Activated T-helper 2 cell treated with anti-CD3 and anti-CD28 coated beads, Interferon-gamma antibody, Interleukin-2, Interleukin-4, amounts not matched to agents 10 μg/mL and 5 μg/mL and 100 μg/mL, durations not matched to agents 14 hours and 24 hours and 36 hours (primary cell): ENCODE measurements around the gene PDSS1. TPM values are rescaled to one million over a fixed set of nuclear protein-coding genes. Genes with fewer than 3 reads are reported as not detected.
"Not testable (repeated sequence)": the region's sequence is repeated elsewhere in the genome, so short reads cannot be mapped to it uniquely, and the experiment has no call there.

Source experiments
- DNase-seq: peaks from one replicate; pipeline ENCODE4 v3.0.0; 2021; ENCODE audit warnings: low spot score
- H3K27ac Mint-ChIP-seq: one replicate; pipeline ENCODE4 v1.8.0; 2021; ENCODE audit warnings: mixed read lengths
- H3K27me3 Mint-ChIP-seq: one replicate; pipeline ENCODE4 v1.8.0; 2021; ENCODE audit warnings: low read depth, mixed read lengths
- H3K36me3 Mint-ChIP-seq: one replicate; pipeline ENCODE4 v1.8.0; 2021; ENCODE audit warnings: low read depth, mixed read lengths
- H3K4me1 Mint-ChIP-seq: one replicate; pipeline ENCODE4 v1.8.0; 2021; ENCODE audit warnings: low read depth, mixed read lengths
- H3K4me3 Mint-ChIP-seq: one replicate; pipeline ENCODE4 v1.8.0; 2021; ENCODE audit warnings: low read depth, mild to moderate bottlenecking, moderate library complexity, mixed read lengths
- H3K9me3 Mint-ChIP-seq: one replicate; pipeline ENCODE4 v1.8.0; 2021; ENCODE audit warnings: mixed read lengths
- intact Hi-C: fragments of 100-400 bp; cut with micrococcal nuclease; formaldehyde crosslinking; loops from one replicate; pipeline ENCODE4 v1.15.1; 2023
- total RNA-seq: library from RNA; stranded (reverse); gene quantifications from 2 replicates; pipeline ENCODE4 v1.2.3, GENCODE V29; 2022

The PDSS1 gene
- total RNA-seq, 1 donor from 2014 or later: 32.3 TPM

DNA sequence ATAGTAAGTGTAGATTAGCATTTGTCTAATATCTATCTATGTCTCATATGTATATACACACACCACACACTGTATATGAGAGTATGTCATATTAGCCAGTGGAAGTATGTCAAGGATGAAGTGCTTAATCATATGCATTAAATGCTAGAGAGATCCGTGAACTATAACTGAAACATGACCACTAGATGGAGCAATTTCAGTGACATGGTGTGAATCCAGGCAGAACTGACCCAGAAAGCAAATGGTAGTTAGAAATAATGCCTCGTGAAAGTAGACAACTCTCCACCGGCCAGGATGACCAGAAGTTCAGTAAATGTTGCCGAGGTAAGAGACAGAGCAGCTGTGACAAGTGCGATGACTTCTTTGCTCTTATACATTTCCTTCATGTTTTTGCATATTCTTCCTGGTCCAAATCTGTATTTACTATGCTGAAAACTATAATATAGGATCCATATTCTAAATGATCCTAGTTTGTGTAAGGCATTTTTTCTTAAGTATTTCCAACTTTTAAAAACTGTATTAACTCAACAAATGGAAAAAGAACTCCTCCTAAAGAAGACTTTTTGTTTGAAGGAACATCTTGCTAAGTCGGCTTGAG is 12.7 kb upstream of the PDSS1 start:
- not testable (repeated sequence) for H3K4me3 Mint-ChIP-seq, H3K9me3 Mint-ChIP-seq, DNase-seq, H3K27ac Mint-ChIP-seq, H3K36me3 Mint-ChIP-seq, H3K4me1 Mint-ChIP-seq, H3K27me3 Mint-ChIP-seq
- intact Hi-C loops: loop anchor here (2.0 kb wide), 1 partner anchor 198 kb away; no protein-coding TSS in a partner anchor

DNA sequence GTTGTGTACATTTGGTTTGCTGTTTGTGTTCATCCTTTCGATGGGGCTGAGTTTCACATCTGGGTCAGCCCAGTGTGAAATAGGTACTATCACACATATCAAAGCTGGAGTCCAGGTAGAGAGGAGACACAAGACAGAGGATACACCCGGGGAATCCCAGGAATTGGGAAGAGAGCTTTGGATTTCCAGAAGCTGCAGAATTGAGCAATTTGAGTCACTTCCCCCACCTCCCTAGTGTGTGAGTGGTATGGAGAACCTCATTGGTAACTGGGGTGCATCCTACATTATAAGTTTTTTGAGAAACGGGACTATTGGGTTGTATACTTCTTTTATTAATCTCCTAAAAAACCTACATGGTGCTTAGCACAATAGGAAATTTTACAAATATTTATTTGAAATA is 12.1 kb upstream of the PDSS1 start:
- Mint-ChIP-seq H3K4me3 (no peak overlapping the region), H3K36me3 (no peaks in the 10 kb centered on the region), H3K9me3 (no peaks in the 10 kb centered on the region), H3K27me3 (peaks cover 9% of the 10 kb centered on the region), H3K4me1 (peaks cover 7% of the 10 kb centered on the region), H3K27ac (no peak overlapping the region)
- DNase-seq: no peak
- intact Hi-C loops: loop anchor here (2.0 kb wide), 1 partner anchor 197 kb away; no protein-coding TSS in a partner anchor

DNA sequence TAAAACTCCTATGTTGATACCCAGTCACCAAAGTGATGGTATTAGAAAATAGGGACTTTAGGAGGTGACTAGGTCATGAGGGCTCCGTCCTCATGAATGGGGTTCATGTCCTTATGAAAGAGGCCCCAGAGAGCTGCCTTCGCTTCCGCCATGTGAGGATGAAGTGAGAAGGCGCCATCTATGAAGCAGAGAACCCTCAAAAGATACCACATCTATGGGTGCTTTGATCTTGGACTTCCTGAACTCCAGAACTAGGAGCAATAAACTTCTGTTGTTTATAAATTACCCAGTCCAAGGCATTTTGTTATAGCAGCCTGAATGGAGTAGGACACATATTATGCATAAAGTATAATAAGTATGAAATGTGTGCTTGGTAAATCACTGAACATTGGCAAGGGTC is 8.1 kb upstream of the PDSS1 start:
- no peak for DNase-seq
- H3K4me3 Mint-ChIP-seq: no peak overlapping the region
- no peaks in the 10 kb centered on the region for H3K36me3 Mint-ChIP-seq
- H3K27ac Mint-ChIP-seq: no peak overlapping the region
- H3K9me3 Mint-ChIP-seq: no peaks in the 10 kb centered on the region
- peaks cover 10% of the 10 kb centered on the region for H3K4me1 Mint-ChIP-seq
- peaks cover 9% of the 10 kb centered on the region for H3K27me3 Mint-ChIP-seq
- intact Hi-C loops: no loop called here

DNA sequence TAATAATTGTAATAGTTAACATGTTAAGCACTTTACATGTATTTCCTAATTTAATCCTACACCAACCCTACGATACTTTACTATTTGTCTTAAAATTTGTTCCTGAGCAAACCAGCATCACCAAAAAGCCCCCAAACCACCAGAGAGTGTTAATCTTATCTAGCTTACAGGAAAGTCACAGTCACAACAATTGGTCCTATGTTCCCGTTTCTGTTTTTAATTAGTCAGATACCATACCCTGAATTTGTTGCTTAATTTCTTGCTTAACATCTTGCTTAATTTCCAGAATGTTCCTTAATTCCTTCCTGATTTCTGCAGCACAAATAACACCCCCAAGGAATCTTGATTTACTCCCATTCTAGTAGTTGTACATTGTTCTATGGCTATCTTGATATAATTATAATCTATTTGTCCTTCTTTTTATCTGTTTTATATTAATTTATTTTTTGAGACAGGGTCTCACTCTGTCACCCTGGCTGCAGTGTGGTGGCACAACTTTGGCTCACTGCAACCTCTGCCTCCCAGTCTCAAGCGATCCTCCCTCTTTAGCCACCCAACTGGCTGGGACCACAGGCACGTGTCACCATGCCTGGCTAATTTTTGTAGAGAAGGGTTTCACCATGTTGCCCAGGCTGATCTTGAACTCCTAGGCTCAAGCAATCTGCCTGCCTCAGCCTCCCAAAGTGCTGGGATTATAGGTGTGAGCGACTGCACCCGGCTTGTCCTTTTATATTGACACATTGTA is 6.6 kb upstream of the PDSS1 start:
- Mint-ChIP-seq H3K27me3 (peaks cover 8% of the 10 kb centered on the region), H3K9me3 (no peaks in the 10 kb centered on the region), H3K27ac (no peak overlapping the region), H3K4me1 (peaks cover 9% of the 10 kb centered on the region), H3K36me3 (no peaks in the 10 kb centered on the region), H3K4me3 (no peak overlapping the region)
- no peak for DNase-seq
- intact Hi-C loops: loop anchor here (10.0 kb wide), 3 partner anchors 256 to 554 kb away; partner anchors contain the start of genes ACBD5 and APBB1IP

DNA sequence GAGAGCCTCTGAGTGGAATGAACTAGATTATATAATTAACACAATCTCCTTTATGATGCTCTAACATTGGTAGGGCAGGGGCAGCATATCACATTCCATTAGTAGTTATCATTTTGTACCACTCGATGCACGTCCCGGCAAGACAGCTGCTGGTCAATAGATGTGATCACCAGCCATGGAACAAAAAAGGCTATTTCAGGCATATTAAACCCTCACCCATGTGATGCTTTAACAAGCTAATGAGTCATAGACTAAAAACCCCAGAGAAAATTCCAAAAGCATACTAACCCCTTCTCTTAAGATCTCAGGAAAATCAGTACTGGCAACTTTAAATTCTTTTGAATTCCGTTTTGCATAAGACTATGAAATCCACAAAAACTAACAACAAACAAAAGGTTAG is 3.0 kb upstream of the PDSS1 start:
- H3K27me3 Mint-ChIP-seq, H3K27ac Mint-ChIP-seq, H3K4me3 Mint-ChIP-seq, H3K9me3 Mint-ChIP-seq, DNase-seq: not testable (repeated sequence)
- Mint-ChIP-seq H3K36me3 (peaks cover 14% of the 10 kb centered on the region), H3K4me1 (peaks cover 21% of the 10 kb centered on the region)
- intact Hi-C loops: loop anchor here (10.0 kb wide), 3 partner anchors 260 to 550 kb away; partner anchors contain the start of genes ACBD5 and APBB1IP

DNA sequence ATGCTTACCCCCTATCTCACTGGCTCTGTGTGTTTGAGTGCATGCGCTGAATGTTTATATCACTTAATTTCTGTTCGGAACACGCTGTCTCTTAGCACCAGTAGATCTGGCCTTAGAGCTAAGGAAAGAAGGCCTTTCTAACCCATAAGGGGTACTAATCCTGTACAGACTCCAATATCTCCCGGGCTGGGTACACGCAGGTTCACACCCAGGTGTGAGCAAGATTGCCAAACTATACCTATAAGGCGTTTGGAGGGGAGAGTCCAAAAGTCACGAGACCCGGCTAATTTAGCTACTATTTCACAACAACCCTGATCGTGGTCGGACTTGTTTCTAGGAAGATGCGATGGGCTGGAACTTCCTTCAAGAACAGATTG is 727 bp upstream of the PDSS1 start:
- Mint-ChIP-seq H3K27me3 (no peaks in the 10 kb centered on the region), H3K4me3 (peak overlapping the region; percentile 99), H3K4me1 (peaks cover 26% of the 10 kb centered on the region), H3K27ac (peak overlapping the region; percentile 92), H3K36me3 (peaks cover 32% of the 10 kb centered on the region), H3K9me3 (no peaks in the 10 kb centered on the region)
- intact Hi-C loops: loop anchor here (1.0 to 10.0 kb wide), 7 partner anchors 41 to 548 kb away; partner anchors contain the start of genes ACBD5, APBB1IP and MASTL
- no peak for DNase-seq

DNA sequence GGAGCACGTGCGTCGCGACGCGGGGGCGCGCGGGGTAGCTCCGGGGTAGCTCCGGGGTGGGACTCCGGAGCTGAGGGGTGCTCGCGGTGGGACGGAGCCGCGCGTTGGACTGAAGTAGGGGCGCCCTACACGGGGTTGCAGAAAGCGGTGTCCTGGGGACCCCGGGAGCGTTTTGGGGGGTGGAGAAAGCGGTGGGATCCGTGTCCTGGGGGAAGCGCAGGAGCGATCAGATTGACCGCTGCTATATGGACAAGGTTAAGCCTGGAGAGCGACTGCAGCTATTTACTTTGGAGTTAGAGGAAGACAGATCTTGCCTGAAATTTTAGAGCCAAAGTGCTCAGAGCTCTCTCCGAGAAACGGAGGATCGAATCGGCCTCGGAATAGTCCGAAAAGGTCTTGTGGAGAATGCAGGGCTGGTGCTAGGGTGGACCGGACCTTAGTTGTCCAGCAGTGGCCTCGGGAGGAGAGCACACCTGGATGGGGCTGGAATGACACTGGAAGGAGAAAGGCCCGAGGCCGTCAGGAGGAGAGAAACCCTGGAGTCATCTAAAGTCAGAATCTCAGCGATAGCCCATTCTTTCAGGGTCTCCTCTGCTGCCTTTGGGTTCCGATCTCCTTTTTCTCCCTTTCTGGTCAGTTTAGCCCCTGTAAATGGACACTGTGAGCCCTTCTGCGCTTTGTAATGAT is 564 bp downstream of the PDSS1 start:
- Mint-ChIP-seq H3K9me3 (no peaks in the 10 kb centered on the region), H3K4me1 (peaks cover 36% of the 10 kb centered on the region), H3K27me3 (no peaks in the 10 kb centered on the region), H3K27ac (peak overlapping the region; percentile 91), H3K36me3 (peaks cover 44% of the 10 kb centered on the region), H3K4me3 (peak overlapping the region; percentile 99)
- intact Hi-C loops: loop anchor here (1.0 to 10.0 kb wide), 7 partner anchors 39 to 547 kb away; partner anchors contain the start of genes ACBD5, APBB1IP and MASTL
- DNase-seq: no peak

DNA sequence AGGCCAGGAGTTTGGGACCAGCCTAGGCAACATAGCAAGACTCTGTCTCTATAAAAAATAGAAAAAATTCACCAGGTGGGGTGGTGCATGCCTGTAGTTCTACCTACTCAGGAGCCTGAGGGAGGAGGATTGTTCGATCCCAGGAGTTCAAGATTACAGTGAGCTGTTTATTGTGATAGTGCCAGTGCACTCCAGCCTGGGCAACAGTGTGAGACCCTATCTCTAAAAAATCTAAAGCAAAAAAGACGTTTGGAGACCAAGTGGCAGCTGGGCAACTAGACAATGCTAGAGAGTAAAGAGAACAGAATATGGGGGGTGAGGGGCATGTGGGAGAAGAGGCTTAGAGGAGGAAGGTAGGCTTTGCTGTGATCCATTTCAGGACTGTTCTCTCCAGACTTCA is 1.4 kb downstream of the PDSS1 start:
- no peaks in the 10 kb centered on the region for H3K9me3 Mint-ChIP-seq
- H3K36me3 Mint-ChIP-seq: peaks cover 50% of the 10 kb centered on the region
- intact Hi-C loops: loop anchor here (5.0 to 10.0 kb wide), 5 partner anchors 38 to 546 kb away; partner anchors contain the start of genes ACBD5 and APBB1IP

DNA sequence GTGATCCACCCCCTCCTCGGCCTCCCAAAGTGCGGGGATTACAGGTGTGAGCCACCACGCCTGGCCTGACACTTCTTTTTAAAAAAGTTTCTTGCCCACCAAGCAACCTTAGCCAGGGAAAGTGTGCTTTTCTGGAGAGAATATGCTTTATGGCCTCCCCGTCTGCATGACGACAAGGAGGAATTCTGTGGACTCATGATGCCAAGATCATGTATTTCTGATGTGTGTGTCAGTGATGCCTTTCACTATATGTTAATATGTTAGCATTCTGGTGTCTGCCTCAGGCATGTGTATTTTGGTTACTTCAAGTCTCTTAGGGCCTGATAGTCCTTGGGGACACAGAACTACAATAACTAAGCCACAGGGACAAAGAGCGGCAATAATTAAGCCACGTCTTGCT is 2.1 kb downstream of the PDSS1 start:
- DNase-seq: no peak
- intact Hi-C loops: loop anchor here (5.0 to 10.0 kb wide), 5 partner anchors 38 to 545 kb away; partner anchors contain the start of genes ACBD5 and APBB1IP
- no peaks in the 10 kb centered on the region for H3K27me3 Mint-ChIP-seq
- H3K9me3 Mint-ChIP-seq: no peaks in the 10 kb centered on the region
- peaks cover 55% of the 10 kb centered on the region for H3K36me3 Mint-ChIP-seq
- H3K27ac Mint-ChIP-seq: no peak overlapping the region
- H3K4me3 Mint-ChIP-seq: peak overlapping the region; percentile 99
- H3K4me1 Mint-ChIP-seq: peaks cover 31% of the 10 kb centered on the region

More for the DNA sequence above, 1.4 kb downstream of the PDSS1 start:
- no peak for DNase-seq
- Mint-ChIP-seq H3K4me1 (peaks cover 33% of the 10 kb centered on the region), H3K4me3 (peak overlapping the region; percentile 99), H3K27ac (peak overlapping the region; percentile 16), H3K27me3 (no peaks in the 10 kb centered on the region)

DNA sequence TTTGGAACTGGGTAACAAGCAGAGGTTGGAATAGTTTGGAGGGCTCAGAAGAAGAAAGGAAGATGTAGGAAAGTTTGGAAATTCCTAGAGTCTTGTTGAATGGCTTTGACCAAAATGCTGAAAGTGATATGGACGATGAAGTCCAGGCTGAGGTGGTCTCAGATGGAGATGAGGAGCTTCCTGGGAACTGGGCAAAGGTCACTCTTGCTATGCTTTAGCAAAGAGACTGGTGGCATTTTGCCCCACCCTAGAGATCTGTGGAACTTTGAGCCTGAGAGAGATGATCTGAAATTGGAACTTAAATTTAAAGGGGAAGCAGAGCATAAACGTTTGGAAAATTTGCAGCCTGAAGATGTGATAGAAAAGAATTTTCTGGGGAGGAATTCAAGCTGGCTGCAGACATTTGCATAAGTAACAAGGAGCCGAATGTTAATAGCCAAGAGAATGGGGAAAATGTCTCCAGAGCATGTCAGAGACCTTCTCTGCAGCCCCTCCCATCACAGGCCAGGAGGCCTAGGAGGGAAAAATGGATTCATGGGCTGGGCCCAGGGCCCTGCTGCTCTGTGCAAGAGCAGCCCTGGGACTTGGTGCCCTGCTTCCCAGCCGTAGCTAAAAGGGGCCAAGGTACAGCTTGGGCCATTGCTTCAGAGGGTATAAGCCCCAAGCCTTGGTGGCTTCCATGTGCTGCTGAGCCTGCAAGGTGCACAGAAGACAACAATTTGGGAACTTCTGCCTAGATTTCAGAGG is 3.6 kb downstream of the PDSS1 start:
- Mint-ChIP-seq H3K4me3 (no peak overlapping the region), H3K4me1 (peaks cover 34% of the 10 kb centered on the region)

DNA sequence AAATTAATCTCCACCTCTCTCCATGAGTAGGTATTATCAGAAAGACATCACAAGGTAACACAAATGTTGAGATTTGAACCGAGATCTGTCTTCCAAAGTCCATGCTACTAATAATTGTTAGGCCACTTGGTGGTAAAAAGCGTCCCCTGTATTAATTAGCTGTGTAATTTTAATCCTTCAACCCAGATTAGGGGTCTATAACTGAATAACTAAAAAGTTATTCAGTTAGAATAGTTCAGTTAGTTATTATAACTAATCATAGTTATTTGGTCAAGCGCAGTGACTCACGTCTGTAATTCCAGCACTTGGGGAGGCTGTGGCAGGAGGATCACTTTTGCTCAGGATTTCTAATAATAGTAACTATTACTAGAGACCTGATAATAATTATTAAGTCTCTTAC is 5.6 kb downstream of the PDSS1 start:
- no peak overlapping the region for H3K27ac Mint-ChIP-seq
- H3K4me3 Mint-ChIP-seq: no peak overlapping the region
- H3K36me3 Mint-ChIP-seq: peaks cover 82% of the 10 kb centered on the region
- intact Hi-C loops: no loop called here
- H3K4me1 Mint-ChIP-seq: peaks cover 31% of the 10 kb centered on the region
- H3K27me3 Mint-ChIP-seq: no peaks in the 10 kb centered on the region
- DNase-seq: no peak
- H3K9me3 Mint-ChIP-seq: no peaks in the 10 kb centered on the region

More for the DNA sequence above, 3.6 kb downstream of the PDSS1 start:
- intact Hi-C loops: no loop called here
- Mint-ChIP-seq H3K36me3 (peaks cover 65% of the 10 kb centered on the region), H3K27ac (no peak overlapping the region), H3K27me3 (no peaks in the 10 kb centered on the region), H3K9me3 (no peaks in the 10 kb centered on the region)
- DNase-seq: no peak

DNA sequence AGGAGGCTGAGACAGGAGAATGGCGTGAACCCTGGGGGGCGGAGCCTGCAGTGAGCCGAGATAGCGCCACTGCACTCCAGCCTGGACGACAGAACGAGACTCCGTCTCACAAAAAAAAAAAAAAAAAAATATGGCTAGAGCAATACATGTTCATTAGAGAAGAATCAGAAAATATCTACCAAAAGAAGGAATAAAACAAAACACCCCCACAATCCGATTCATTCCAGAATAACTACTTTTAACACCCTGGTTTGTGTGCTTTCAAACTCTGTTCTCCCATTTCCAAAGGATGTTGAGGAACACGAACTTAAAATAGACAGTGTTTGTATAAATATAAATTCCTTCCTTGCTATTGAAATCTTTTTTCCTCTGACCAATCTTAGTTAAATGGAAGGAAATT is 6.5 kb downstream of the PDSS1 start:
- Mint-ChIP-seq H3K4me1 (peaks cover 29% of the 10 kb centered on the region), H3K27ac (no peak overlapping the region), H3K9me3 (no peaks in the 10 kb centered on the region), H3K4me3 (no peak overlapping the region), H3K27me3 (no peaks in the 10 kb centered on the region), H3K36me3 (peaks cover 85% of the 10 kb centered on the region)
- DNase-seq: no peak
- intact Hi-C loops: no loop called here
